CD4-positive, alpha-beta T cell (primary cell): ENCODE data around the gene BMP4. TPM values are rescaled to one million over a fixed set of nuclear protein-coding genes. Genes with fewer than 3 reads are reported as not detected.

Experiments
- ATAC-seq: fragments of 200-7000 bp; cut with Tn5 transposase; one replicate; pipeline ENCODE4 v1.10.0; 2022; ENCODE audit warnings: mild to moderate bottlenecking; ENCODE audit not compliant: poor library complexity
- CTCF ChIA-PET: fragments of 350-600 bp; sonication (Branson Sonifier 250); formaldehyde crosslinking; loops from one replicate; lab custom pipeline; 2021; ENCODE audit warnings: antibody characterized with exemption, inconsistent platforms; lab: Charles Lee
- POLR2A ChIA-PET: fragments of 350-600 bp; sonication (Branson Sonifier 250); formaldehyde crosslinking; loops from one replicate; lab custom pipeline; 2021; ENCODE audit warnings: antibody characterized with exemption, inconsistent platforms; lab: Charles Lee
- DNase-seq, 14 experiments: peaks; one replicate each; pipeline ENCODE4 v3.0.0-alpha.2; 2013 to 2020; ENCODE audit warnings: mixed read lengths in 2 of 14
- H3K27ac ChIP-seq, 2 donors: one replicate each; pipeline versions ENCODE4 v1.5.1 to v1.7.0; 2013; ENCODE audit warnings: low read length in 2 of 2, low read depth in 1 of 2, mild to moderate bottlenecking in 1 of 2
- H3K27me3 ChIP-seq, 2 experiments: 1 replicate in 1 of 2; 2 replicates in 1 of 2; pipeline versions ENCODE4 v1.6.1 to v1.7.0; 2013; ENCODE audit warnings: low read length in 2 of 2, control low read depth in 1 of 2, mild to moderate bottlenecking in 1 of 2, moderate library complexity in 1 of 2; ENCODE audit not compliant: insufficient read depth in 2 of 2, control insufficient read depth in 1 of 2
- H3K36me3 ChIP-seq: one replicate; pipeline ENCODE4 v1.6.1; 2013; ENCODE audit warnings: low read length, control low read depth; ENCODE audit not compliant: insufficient read depth
- H3K4me1 ChIP-seq: one replicate; pipeline ENCODE4 v1.6.1; 2013; ENCODE audit warnings: low read length, control low read depth; ENCODE audit not compliant: insufficient read depth
- H3K4me3 ChIP-seq: one replicate; pipeline ENCODE4 v1.5.1; 2013; ENCODE audit warnings: mild to moderate bottlenecking, low read length, moderate library complexity
- H3K9me3 ChIP-seq, 2 experiments: 1 replicate in 1 of 2; 2 replicates in 1 of 2; pipeline versions ENCODE4 v1.6.1 to v1.7.0; 2013; ENCODE audit warnings: low read length in 2 of 2, mild to moderate bottlenecking in 2 of 2, control low read depth in 1 of 2, moderate library complexity in 1 of 2; ENCODE audit not compliant: control insufficient read depth in 1 of 2, insufficient read depth in 1 of 2
- H3K27ac Mint-ChIP-seq: one replicate; pipeline ENCODE4 v1.8.0; 2020; ENCODE audit warnings: mixed read lengths
- H3K27me3 Mint-ChIP-seq: one replicate; pipeline ENCODE4 v1.8.0; 2021; ENCODE audit warnings: mixed read lengths
- H3K36me3 Mint-ChIP-seq: one replicate; pipeline ENCODE4 v1.8.0; 2021; ENCODE audit warnings: low read depth, mixed read lengths
- H3K4me1 Mint-ChIP-seq: one replicate; pipeline ENCODE4 v1.8.0; 2021; ENCODE audit warnings: low read depth, mixed read lengths
- H3K4me3 Mint-ChIP-seq: one replicate; pipeline ENCODE4 v1.8.0; 2020; ENCODE audit warnings: mild to moderate bottlenecking, mixed read lengths
- H3K9me3 Mint-ChIP-seq: one replicate; pipeline ENCODE4 v1.8.0; 2020; ENCODE audit warnings: mixed read lengths
- intact Hi-C, 2 experiments: fragments of 100-400 bp; cut with DNase I in 1 of 2; cut with micrococcal nuclease in 1 of 2; formaldehyde crosslinking; loops; one replicate each; pipeline versions ENCODE4 v1.15.1 to v1.9.0; 2023 to 2025; cut with DNase I, micrococcal nuclease
- total RNA-seq, 174 experiments: library from RNA in 2 of 174; stranded (reverse) in 2 of 174; gene quantifications; one replicate each; pipeline ENCODE4 v1.2.3 and lab custom pipeline; 2021 to 2026
- TF ChIP-seq, protein P1 (sequence below): fragments of 200-600 bp; IDR thresholded peaks from one replicate; pipeline ENCODE4 v1.8.0; 2022; ENCODE audit warnings: antibody characterized with exemption, mild to moderate bottlenecking

BMP4 gene
- total RNA-seq, 2 experiments from 2014 or later: not detected

DNA sequence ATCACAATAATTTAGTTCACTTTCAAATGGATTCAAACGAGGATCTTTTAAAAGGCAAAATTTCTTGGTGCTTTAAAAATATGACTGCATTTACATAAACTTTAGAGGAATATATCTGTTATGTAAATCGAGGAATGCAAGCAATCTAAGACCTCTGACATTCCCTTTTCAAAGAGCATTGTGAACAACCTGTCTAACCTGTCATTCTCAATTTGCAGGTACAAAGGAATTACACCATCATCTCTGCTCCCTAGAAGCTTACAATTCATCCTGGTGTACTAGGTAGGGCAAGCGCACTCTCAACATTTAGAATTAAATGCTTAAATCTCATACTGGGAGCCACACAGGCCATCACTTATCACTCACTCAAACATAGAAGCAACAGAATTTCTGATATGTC is 35.6 kb downstream of the BMP4 start:
- intact Hi-C loops: no loop called here
- H3K27me3 Mint-ChIP-seq: peaks cover 17% of the 10 kb centered on the region
- TF ChIP-seq, protein P1, sequence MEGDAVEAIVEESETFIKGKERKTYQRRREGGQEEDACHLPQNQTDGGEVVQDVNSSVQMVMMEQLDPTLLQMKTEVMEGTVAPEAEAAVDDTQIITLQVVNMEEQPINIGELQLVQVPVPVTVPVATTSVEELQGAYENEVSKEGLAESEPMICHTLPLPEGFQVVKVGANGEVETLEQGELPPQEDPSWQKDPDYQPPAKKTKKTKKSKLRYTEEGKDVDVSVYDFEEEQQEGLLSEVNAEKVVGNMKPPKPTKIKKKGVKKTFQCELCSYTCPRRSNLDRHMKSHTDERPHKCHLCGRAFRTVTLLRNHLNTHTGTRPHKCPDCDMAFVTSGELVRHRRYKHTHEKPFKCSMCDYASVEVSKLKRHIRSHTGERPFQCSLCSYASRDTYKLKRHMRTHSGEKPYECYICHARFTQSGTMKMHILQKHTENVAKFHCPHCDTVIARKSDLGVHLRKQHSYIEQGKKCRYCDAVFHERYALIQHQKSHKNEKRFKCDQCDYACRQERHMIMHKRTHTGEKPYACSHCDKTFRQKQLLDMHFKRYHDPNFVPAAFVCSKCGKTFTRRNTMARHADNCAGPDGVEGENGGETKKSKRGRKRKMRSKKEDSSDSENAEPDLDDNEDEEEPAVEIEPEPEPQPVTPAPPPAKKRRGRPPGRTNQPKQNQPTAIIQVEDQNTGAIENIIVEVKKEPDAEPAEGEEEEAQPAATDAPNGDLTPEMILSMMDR: no peak
- Histone ChIP-seq H3K27me3 (no peaks in the 10 kb centered on the region), H3K36me3 (no peaks in the 10 kb centered on the region), H3K27ac (no peak overlapping the region), H3K4me3 (no peak overlapping the region), H3K4me1 (no peaks in the 10 kb centered on the region), H3K9me3 (no peaks in the 10 kb centered on the region)
- ChIA-PET POLR2A (no interaction called here), CTCF (no interaction called here)
- no peak overlapping the region for H3K4me3 Mint-ChIP-seq
- H3K4me1 Mint-ChIP-seq: no peaks in the 10 kb centered on the region
- no peak overlapping the region for H3K27ac Mint-ChIP-seq
- no peaks in the 10 kb centered on the region for H3K36me3 Mint-ChIP-seq
- DNase-seq: no peak
- H3K9me3 Mint-ChIP-seq: no peaks in the 10 kb centered on the region
- ATAC-seq: no peak

DNA sequence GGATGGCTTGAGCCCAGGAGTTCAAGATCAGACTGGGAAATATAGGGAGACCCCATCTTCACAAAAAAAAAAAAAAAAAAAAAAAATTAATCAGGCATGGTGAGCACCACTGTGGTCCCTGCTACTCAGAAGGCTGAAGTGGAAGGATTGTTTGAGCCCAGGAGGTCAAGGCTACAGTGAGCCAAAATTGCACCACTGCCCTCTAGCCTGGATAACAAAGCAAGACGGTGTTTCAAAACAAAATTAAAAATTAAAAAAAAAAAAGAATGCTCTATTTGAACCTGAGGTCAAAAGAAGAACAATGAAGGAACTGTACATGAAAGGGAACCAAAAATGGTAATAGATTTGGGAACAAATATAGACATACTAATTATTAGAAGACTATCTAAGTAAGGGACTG is 40.4 kb downstream of the BMP4 start:
- intact Hi-C loops: no loop called here
- Histone ChIP-seq H3K27me3 (no peaks in the 10 kb centered on the region), H3K9me3 (no peaks in the 10 kb centered on the region), H3K4me3 (no peak overlapping the region), H3K27ac (no peak overlapping the region), H3K36me3 (no peaks in the 10 kb centered on the region), H3K4me1 (no peaks in the 10 kb centered on the region)
- Mint-ChIP-seq H3K36me3 (no peaks in the 10 kb centered on the region), H3K27me3 (peaks cover 7% of the 10 kb centered on the region), H3K4me3 (no peak overlapping the region), H3K4me1 (no peaks in the 10 kb centered on the region), H3K9me3 (peaks cover 4% of the 10 kb centered on the region), H3K27ac (no peak overlapping the region)
- no peak for ATAC-seq
- TF ChIP-seq, protein P1: no peak
- no peak for DNase-seq
- ChIA-PET POLR2A (no interaction called here), CTCF (no interaction called here)

DNA sequence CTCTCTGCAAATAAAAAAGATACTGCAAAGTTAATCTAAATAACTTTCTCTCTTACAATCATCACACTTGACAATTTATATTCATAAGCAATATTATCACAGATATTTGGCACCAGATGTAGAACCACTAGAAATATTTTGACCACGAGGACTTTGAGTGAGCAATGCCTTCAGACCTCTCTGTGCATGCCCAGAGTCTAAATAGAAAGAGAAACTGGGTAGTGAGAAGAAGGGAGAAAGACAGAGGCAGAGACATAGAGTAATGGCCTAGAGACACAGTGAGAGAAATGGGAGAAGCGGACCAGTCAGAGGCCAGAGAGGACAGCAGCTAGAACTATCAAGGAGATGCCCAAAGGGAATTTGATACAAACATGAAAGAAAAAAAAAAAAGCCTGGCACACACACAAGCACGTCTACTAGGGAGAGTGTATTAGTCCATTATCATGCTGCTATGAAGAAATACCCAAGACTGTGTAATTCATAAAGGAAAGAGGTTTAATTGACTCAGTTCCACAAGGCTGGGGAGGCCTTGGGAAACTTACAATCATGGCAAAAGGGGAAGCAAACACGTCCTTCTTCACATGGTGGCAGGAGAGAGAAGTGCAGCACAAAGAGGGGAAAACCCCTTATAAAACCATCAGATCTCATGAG is 41.1 kb downstream of the BMP4 start:
- no peak overlapping the region for H3K4me3 Mint-ChIP-seq
- H3K27ac Mint-ChIP-seq: no peak overlapping the region
- peaks cover 4% of the 10 kb centered on the region for H3K9me3 Mint-ChIP-seq
- ChIA-PET CTCF (no interaction called here), POLR2A (no interaction called here)
- no peak for DNase-seq
- no peak overlapping the region for H3K27ac ChIP-seq
- H3K4me1 ChIP-seq: no peaks in the 10 kb centered on the region
- no peaks in the 10 kb centered on the region for H3K36me3 ChIP-seq
- intact Hi-C loops: no loop called here
- H3K27me3 Mint-ChIP-seq: peaks cover 7% of the 10 kb centered on the region
- TF ChIP-seq, protein P1: no peak
- H3K9me3 ChIP-seq: no peaks in the 10 kb centered on the region
- H3K4me1 Mint-ChIP-seq: no peaks in the 10 kb centered on the region
- H3K4me3 ChIP-seq: no peak overlapping the region
- no peak for ATAC-seq
- no peaks in the 10 kb centered on the region for H3K27me3 ChIP-seq
- H3K36me3 Mint-ChIP-seq: no peaks in the 10 kb centered on the region
